OCI-LY1 (cell line): ENCODE measurements around the gene CDKAL1.

ENCODE experiments used
- H2AFZ ChIP-seq: fragments of 200-600 bp; sonication (generic), shearing (Covaris generic); 2 replicates; pipeline ENCODE4 v1.6.0; 2014; ENCODE audit warnings: antibody characterized with exemption, mild to moderate bottlenecking, low read length
- H3F3A ChIP-seq: fragments of 200-600 bp; sonication (generic), shearing (Covaris generic); 2 replicates; pipeline ENCODE4 v1.6.0; 2014; ENCODE audit warnings: mild to moderate bottlenecking, antibody characterized with exemption, low read length, moderate library complexity; ENCODE audit not compliant: insufficient read depth
- H3K27ac ChIP-seq: fragments of 200-600 bp; sonication (generic); 2 replicates; pipeline ENCODE4 v1.5.1; 2014; ENCODE audit warnings: low read length, mixed run types, mild to moderate bottlenecking, low read depth; ENCODE audit not compliant: poor library complexity, severe bottlenecking
- H3K27me3 ChIP-seq: fragments of 200-600 bp; sonication (generic); 2 replicates; pipeline ENCODE4 v1.6.0; 2014; ENCODE audit warnings: antibody characterized with exemption, mild to moderate bottlenecking, low read length, moderate library complexity; ENCODE audit not compliant: insufficient read depth
- H3K36me3 ChIP-seq: fragments of 200-600 bp; sonication (generic); 2 replicates; pipeline ENCODE4 v1.6.1; 2014; ENCODE audit warnings: mild to moderate bottlenecking, antibody characterized with exemption, low read length, moderate library complexity, mixed read lengths; ENCODE audit not compliant: insufficient read depth
- H3K4me1 ChIP-seq: fragments of 200-600 bp; sonication (generic); 2 replicates; pipeline ENCODE4 v1.5.1; 2014; ENCODE audit warnings: mild to moderate bottlenecking, low read length, moderate library complexity; ENCODE audit not compliant: insufficient read depth, severe bottlenecking
- H3K4me2 ChIP-seq: fragments of 200-600 bp; sonication (generic), shearing (Covaris generic); 2 replicates; pipeline ENCODE4 v1.6.1; 2014; ENCODE audit warnings: low read length
- H3K4me3 ChIP-seq: fragments of 200-600 bp; sonication (generic); 2 replicates; pipeline ENCODE4 v1.5.1; 2014; ENCODE audit warnings: low read length, low read depth, mild to moderate bottlenecking, mixed read lengths; ENCODE audit not compliant: poor library complexity, severe bottlenecking
- H3K79me2 ChIP-seq: fragments of 200-600 bp; shearing (Covaris generic); 2 replicates; pipeline ENCODE4 v1.6.1; 2016; ENCODE audit warnings: mixed run types, low read length, mixed read lengths; ENCODE audit not compliant: insufficient read depth
- H3K9ac ChIP-seq: fragments of 200-600 bp; sonication (generic), shearing (Covaris generic); 2 replicates; pipeline ENCODE4 v1.6.1; 2014; ENCODE audit warnings: mild to moderate bottlenecking, low read length, mixed read lengths
- H3K9me2 ChIP-seq: fragments of 200-600 bp; sonication (generic), shearing (Covaris generic); 2 replicates; pipeline ENCODE4 v1.6.1; 2014; ENCODE audit warnings: low read depth, mild to moderate bottlenecking, low read length, mixed read lengths
- H3K9me3 ChIP-seq: fragments of 200-600 bp; shearing (Covaris generic); 2 replicates; pipeline ENCODE4 v1.6.1; 2014; ENCODE audit warnings: low read length, mixed read lengths
- H4K20me1 ChIP-seq: fragments of 200-600 bp; sonication (generic), shearing (Covaris generic); 2 replicates; pipeline ENCODE4 v1.6.0; 2016; ENCODE audit warnings: mild to moderate bottlenecking, low read length; ENCODE audit not compliant: insufficient read depth
- EZH2 ChIP-seq: fragments of 200-600 bp; sonication (generic), shearing (Covaris generic); IDR thresholded peaks from 2 replicates; pipeline ENCODE4 v1.8.0; 2017; ENCODE audit warnings: borderline replicate concordance, mixed run types, mild to moderate bottlenecking, antibody characterized with exemption, low read length, moderate library complexity, mixed read lengths
- TF ChIP-seq, protein P1 (sequence below): fragments of 200-600 bp; sonication (generic), shearing (Covaris generic); IDR thresholded peaks from 2 replicates; pipeline ENCODE4 v1.5.1; 2017; ENCODE audit warnings: mild to moderate bottlenecking, antibody characterized with exemption, low read length, moderate library complexity, mixed read lengths

The CDKAL1 gene

DNA sequence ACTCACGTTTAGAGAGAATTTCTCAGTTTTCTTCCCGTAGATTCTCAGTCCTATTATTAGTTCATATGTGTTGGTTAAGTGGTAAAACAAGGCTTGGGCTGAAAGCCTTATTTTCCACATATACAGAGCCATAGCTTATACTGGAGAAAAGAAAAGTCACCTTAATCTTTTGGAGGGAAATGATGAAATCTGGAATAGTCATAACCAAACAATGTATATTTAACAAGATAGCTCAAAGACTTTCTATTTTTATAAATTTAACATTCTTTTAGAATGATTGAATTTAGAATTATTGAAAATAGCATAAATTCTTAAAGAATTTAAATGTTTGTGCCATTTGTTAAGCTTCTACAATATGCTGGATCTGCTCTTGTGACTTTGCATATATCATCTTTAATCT is 85.8 kb downstream of the CDKAL1 start:
- Histone ChIP-seq H3K4me2 (no peak overlapping the region), H3K36me3 (no peaks in the 10 kb centered on the region), H3K4me1 (no peaks in the 10 kb centered on the region), H2AFZ (no peak overlapping the region), H3K27ac (no peak overlapping the region), H3K27me3 (no peaks in the 10 kb centered on the region), H3K79me2 (no peaks in the 10 kb centered on the region), H3F3A (no peaks in the 10 kb centered on the region), H3K9me2 (no peaks in the 10 kb centered on the region), H3K4me3 (no peak overlapping the region), H4K20me1 (no peaks in the 10 kb centered on the region), H3K9ac (no peak overlapping the region), H3K9me3 (no peaks in the 10 kb centered on the region)
- TF ChIP-seq, protein P1, sequence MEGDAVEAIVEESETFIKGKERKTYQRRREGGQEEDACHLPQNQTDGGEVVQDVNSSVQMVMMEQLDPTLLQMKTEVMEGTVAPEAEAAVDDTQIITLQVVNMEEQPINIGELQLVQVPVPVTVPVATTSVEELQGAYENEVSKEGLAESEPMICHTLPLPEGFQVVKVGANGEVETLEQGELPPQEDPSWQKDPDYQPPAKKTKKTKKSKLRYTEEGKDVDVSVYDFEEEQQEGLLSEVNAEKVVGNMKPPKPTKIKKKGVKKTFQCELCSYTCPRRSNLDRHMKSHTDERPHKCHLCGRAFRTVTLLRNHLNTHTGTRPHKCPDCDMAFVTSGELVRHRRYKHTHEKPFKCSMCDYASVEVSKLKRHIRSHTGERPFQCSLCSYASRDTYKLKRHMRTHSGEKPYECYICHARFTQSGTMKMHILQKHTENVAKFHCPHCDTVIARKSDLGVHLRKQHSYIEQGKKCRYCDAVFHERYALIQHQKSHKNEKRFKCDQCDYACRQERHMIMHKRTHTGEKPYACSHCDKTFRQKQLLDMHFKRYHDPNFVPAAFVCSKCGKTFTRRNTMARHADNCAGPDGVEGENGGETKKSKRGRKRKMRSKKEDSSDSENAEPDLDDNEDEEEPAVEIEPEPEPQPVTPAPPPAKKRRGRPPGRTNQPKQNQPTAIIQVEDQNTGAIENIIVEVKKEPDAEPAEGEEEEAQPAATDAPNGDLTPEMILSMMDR = no peak
- no peak for TF ChIP-seq EZH2

DNA sequence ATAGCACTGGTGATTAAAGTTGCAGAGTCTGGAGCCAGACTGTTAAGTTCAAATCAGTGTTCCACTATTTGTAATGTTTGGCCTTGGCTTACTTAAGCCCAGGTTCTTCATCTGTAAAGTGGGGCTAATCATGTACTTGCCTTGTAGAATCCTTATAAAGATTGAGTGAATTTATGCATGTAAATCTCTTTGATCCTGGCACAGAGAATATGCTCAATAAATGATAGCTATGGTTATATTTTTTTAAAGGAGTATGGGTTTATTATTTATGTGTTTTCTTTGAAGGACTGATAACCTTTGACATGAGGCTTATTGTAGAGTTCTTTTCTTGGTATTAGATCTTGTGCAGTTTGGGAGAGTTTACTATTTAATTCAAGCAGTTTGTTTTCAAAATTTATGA is 89.5 kb downstream of the CDKAL1 start:
- Histone ChIP-seq H4K20me1 (no peaks in the 10 kb centered on the region), H3K36me3 (no peaks in the 10 kb centered on the region), H3F3A (no peaks in the 10 kb centered on the region), H3K79me2 (no peaks in the 10 kb centered on the region), H3K9me3 (no peaks in the 10 kb centered on the region), H3K4me2 (no peak overlapping the region), H2AFZ (no peak overlapping the region), H3K4me3 (no peak overlapping the region), H3K4me1 (no peaks in the 10 kb centered on the region), H3K9ac (no peak overlapping the region), H3K27me3 (no peaks in the 10 kb centered on the region), H3K27ac (no peak overlapping the region), H3K9me2 (no peaks in the 10 kb centered on the region)
- TF ChIP-seq, protein P1 = no peak
- no peak for TF ChIP-seq EZH2

DNA sequence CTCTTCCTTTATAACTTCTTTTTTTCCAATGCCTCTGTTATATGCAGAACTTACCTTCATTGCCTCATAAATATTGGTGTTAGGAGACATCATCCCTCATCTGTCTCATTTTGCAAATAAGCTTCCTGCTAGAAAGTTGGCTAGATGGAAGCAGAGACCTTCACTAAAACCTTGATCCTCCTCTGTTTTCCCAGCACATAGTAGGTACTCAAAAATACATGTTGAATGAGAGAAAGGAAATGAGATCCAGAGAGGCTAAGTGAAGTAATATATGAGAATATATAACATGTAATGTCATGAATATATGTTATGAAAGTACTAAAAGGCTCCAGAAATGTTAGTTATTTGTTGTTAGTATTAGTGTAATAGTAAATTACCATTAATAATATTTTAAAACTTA is 91.9 kb downstream of the CDKAL1 start:
- Histone ChIP-seq H3K27ac (no peak overlapping the region), H3K9me3 (no peaks in the 10 kb centered on the region), H3K36me3 (no peaks in the 10 kb centered on the region), H4K20me1 (no peaks in the 10 kb centered on the region), H3K9me2 (no peaks in the 10 kb centered on the region), H3K4me3 (no peak overlapping the region), H3K4me2 (no peak overlapping the region), H3K9ac (no peak overlapping the region), H3K79me2 (no peaks in the 10 kb centered on the region), H2AFZ (no peak overlapping the region), H3K4me1 (peaks cover 2% of the 10 kb centered on the region), H3F3A (no peaks in the 10 kb centered on the region), H3K27me3 (no peaks in the 10 kb centered on the region)
- TF ChIP-seq, protein P1 = no peak
- no peak for TF ChIP-seq EZH2
